PC-9 (cell line): ENCODE measurements around the gene MRPL12. TPM values are rescaled to one million over a fixed set of nuclear protein-coding genes. Genes with fewer than 3 reads are reported as not detected.

Experiments
- BruUV-seq: library from RNA; stranded (reverse); fragments of 400-500 nt; replicated peaks from 2 replicates; lab custom pipeline; 2021; lab: Mats Ljungman, UMichigan
- CTCF ChIA-PET: fragments of 300-600 bp; sonication (Branson Sonifier 250); formaldehyde crosslinking; loops from one replicate; lab custom pipeline; 2022; ENCODE audit warnings: antibody characterized with exemption; lab: Charles Lee
- POLR2A ChIA-PET: fragments of 300-600 bp; sonication (Branson Sonifier 250); formaldehyde crosslinking; loops from one replicate; lab custom pipeline; 2022; ENCODE audit warnings: antibody characterized with exemption; ENCODE audit not compliant: unreplicated experiment; lab: Charles Lee
- DNase-seq, 2 experiments: peaks; one replicate each; pipeline versions ENCODE4 v3.0.0 to v3.0.0-alpha.2; 2015 to 2022; ENCODE audit warnings: mixed read lengths in 1 of 2
- H2AFZ ChIP-seq: fragments of 200-600 bp; sonication (generic); 2 replicates; pipeline ENCODE4 v1.8.1; 2017; ENCODE audit warnings: antibody characterized with exemption
- H3F3A ChIP-seq: fragments of 200-600 bp; sonication (generic); 2 replicates; pipeline ENCODE4 v1.8.1; 2017; ENCODE audit warnings: antibody characterized with exemption, mild to moderate bottlenecking, low read depth; ENCODE audit not compliant: insufficient read depth
- H3K27ac ChIP-seq: fragments of 200-600 bp; sonication (generic); 2 replicates; pipeline ENCODE4 v1.6.1; 2016; ENCODE audit warnings: mixed run types
- H3K27me3 ChIP-seq: fragments of 200-600 bp; sonication (generic); 2 replicates; pipeline ENCODE4 v1.6.1; 2016; ENCODE audit warnings: low read depth, mixed run types; ENCODE audit not compliant: insufficient read depth
- H3K36me3 ChIP-seq: fragments of 200-600 bp; sonication (generic); 2 replicates; pipeline ENCODE4 v1.6.1; 2016; ENCODE audit warnings: low read depth, mixed run types
- H3K4me1 ChIP-seq: fragments of 200-600 bp; sonication (generic); replicated peaks from 2 replicates; pipeline ENCODE4 v1.6.1; 2016; ENCODE audit warnings: mixed run types; ENCODE audit not compliant: insufficient read depth
- H3K4me2 ChIP-seq: fragments of 200-600 bp; sonication (generic); 2 replicates; pipeline ENCODE4 v1.6.1; 2017; ENCODE audit warnings: mixed run types
- H3K4me3 ChIP-seq: fragments of 200-600 bp; sonication (generic); 2 replicates; pipeline ENCODE4 v1.6.1; 2016; ENCODE audit warnings: mixed run types
- H3K79me2 ChIP-seq: fragments of 200-600 bp; sonication (generic); 2 replicates; pipeline ENCODE4 v1.6.1; 2017; ENCODE audit warnings: low read depth, mixed run types
- H3K9me2 ChIP-seq: fragments of 200-600 bp; sonication (generic); 2 replicates; pipeline ENCODE4 v1.8.1; 2017; ENCODE audit warnings: mild to moderate bottlenecking; ENCODE audit not compliant: insufficient read depth
- H3K9me3 ChIP-seq: fragments of 200-600 bp; sonication (generic); 2 replicates; pipeline ENCODE4 v1.8.1; 2016; ENCODE audit warnings: low read depth; ENCODE audit not compliant: insufficient read depth
- H4K20me1 ChIP-seq: fragments of 200-600 bp; sonication (generic); 2 replicates; pipeline ENCODE4 v1.8.1; 2017; ENCODE audit not compliant: insufficient read depth
- CTCF ChIP-seq: fragments of 200-600 bp; sonication (generic); conservative IDR thresholded peaks from 2 replicates; pipeline ENCODE4 v1.6.1; 2017; ENCODE audit warnings: mixed run types, antibody characterized with exemption, mild to moderate bottlenecking, moderate library complexity
- EZH2 ChIP-seq: fragments of 200-600 bp; sonication (generic); IDR thresholded peaks from 2 replicates; pipeline ENCODE4 v1.8.0; 2017; ENCODE audit warnings: antibody characterized with exemption, low read depth
- intact Hi-C: fragments of 100-400 bp; cut with micrococcal nuclease; formaldehyde crosslinking; loops from one replicate; pipeline ENCODE4 v1.10.0; 2022; ENCODE audit not compliant: unreplicated experiment
- total RNA-seq: library from RNA; stranded (reverse); gene quantifications from 2 replicates; pipeline ENCODE4 v1.2.3, GENCODE V29; 2021

MRPL12 gene
- total RNA-seq, 1 experiment from 2014 or later, result 98.6 TPM

DNA sequence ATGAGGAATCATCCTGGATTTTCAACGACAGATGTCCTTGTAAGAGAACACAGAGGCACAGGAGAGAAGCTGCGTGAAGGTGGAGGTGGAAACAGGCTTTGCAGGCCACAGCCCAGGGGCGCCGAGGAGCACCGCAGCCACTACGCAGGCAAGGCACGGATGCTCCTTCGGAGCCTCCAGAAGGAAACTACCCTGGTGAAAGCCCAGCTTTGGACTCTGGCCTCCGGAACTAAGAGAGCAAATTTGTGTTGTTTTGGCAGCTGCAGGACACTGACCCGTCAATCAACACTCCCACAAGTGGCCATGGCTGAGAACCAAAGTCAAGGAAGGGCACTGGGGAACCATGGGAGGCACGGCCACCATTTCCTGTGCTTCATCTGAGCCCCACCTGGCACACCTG is 23.0 kb upstream of the MRPL12 start:
- Histone ChIP-seq H3K9me3 (no peaks in the 10 kb centered on the region), H3K4me2 (no peak overlapping the region), H4K20me1 (peaks cover under 1% of the 10 kb centered on the region), H3K9me2 (no peaks in the 10 kb centered on the region), H2AFZ (no peak overlapping the region), H3F3A (peaks cover 10% of the 10 kb centered on the region; the same call in 1 of the 2 replicates), H3K4me3 (no peak overlapping the region), H3K4me1 (peaks cover under 1% of the 10 kb centered on the region; the same call in 1 of the 2 replicates), H3K27me3 (no peaks in the 10 kb centered on the region), H3K79me2 (peaks cover 32% of the 10 kb centered on the region), H3K27ac (no peak overlapping the region), H3K36me3 (no peaks in the 10 kb centered on the region)
- BruUV-seq, result no TSS peak
- no peak for TF ChIP-seq EZH2
- TF ChIP-seq CTCF, result no peak
- ChIA-PET CTCF (no interaction called here), POLR2A (no interaction called here)
- intact Hi-C loops, result loop anchor here (5.0 kb wide), 2 partner anchors 43 to 342 kb away; partner anchors contain the start of genes CENPX, LRRC45, NPLOC4 and TSPAN10
- no peak for DNase-seq

DNA sequence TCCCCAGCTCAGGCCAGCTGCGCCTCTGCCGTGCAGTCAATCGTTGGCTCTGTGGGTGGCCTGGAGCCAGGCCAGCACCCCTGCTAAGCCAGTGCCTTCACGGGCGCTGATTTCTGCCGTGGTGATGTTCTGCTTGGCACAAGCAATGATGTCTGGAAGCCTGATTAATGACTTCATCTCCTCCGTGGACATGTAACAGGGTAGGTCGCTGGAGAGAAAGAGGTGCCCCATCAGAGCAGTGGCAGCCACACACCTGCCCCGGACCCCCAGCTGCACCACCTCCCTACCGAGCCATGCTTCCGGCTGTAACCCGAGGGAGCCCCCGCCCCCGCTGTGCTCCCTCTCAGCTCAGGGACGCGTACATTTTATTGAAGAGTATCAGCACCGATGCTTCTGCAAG is 21.5 kb upstream of the MRPL12 start:
- H3K36me3 ChIP-seq, result no peaks in the 10 kb centered on the region
- TF ChIP-seq CTCF (no peak), EZH2 (no peak)
- intact Hi-C loops, result loop anchor here (5.0 kb wide), 2 partner anchors 44 to 341 kb away; partner anchors contain the start of genes CENPX, LRRC45, NPLOC4 and TSPAN10
- H4K20me1 ChIP-seq, result peaks cover 13% of the 10 kb centered on the region
- no peak for DNase-seq
- H3K4me2 ChIP-seq, result no peak overlapping the region
- H3K4me3 ChIP-seq, result no peak overlapping the region
- H3K27me3 ChIP-seq, result no peaks in the 10 kb centered on the region
- BruUV-seq, result no TSS peak
- H3K9me2 ChIP-seq, result no peaks in the 10 kb centered on the region
- peaks cover 11% of the 10 kb centered on the region; the same call in 1 of the 2 replicates for H3F3A ChIP-seq
- no peak overlapping the region for H2AFZ ChIP-seq
- peaks cover 5% of the 10 kb centered on the region for H3K4me1 ChIP-seq
- POLR2A ChIA-PET, result interaction anchor here (0.5 kb wide), 1 partner anchor 44 kb away, joined by 7 read pairs; no protein-coding TSS in a partner anchor
- CTCF ChIA-PET, result no interaction called here
- H3K9me3 ChIP-seq, result no peaks in the 10 kb centered on the region
- peaks cover 47% of the 10 kb centered on the region for H3K79me2 ChIP-seq
- no peak overlapping the region for H3K27ac ChIP-seq

- no TSS peak for BruUV-seq
- Histone ChIP-seq H3K27me3 (no peaks in the 10 kb centered on the region), H3K9me2 (no peaks in the 10 kb centered on the region), H3K4me2 (peak overlapping the region; percentile 84), H3K4me3 (peak overlapping the region; percentile 93), H4K20me1 (peaks cover 13% of the 10 kb centered on the region), H2AFZ (no peak overlapping the region), H3K36me3 (no peaks in the 10 kb centered on the region), H3K4me1 (peaks cover 5% of the 10 kb centered on the region), H3K9me3 (no peaks in the 10 kb centered on the region), H3F3A (peaks cover 11% of the 10 kb centered on the region; the same call in 1 of the 2 replicates), H3K79me2 (peaks cover 55% of the 10 kb centered on the region), H3K27ac (no peak overlapping the region)
- no peak for TF ChIP-seq EZH2
- TF ChIP-seq CTCF, result no peak
- DNase-seq, result no peak
- POLR2A ChIA-PET, result interaction anchor here (0.7 kb wide), 2 partner anchors 16 to 116 kb away, joined by 3 read pairs; no protein-coding TSS in a partner anchor
- intact Hi-C loops, result loop anchor here (5.0 kb wide), 2 partner anchors 45 to 340 kb away; partner anchors contain the start of genes CENPX, LRRC45, NPLOC4 and TSPAN10
- CTCF ChIA-PET, result interaction anchor here (0.6 kb wide), 1 partner anchor 85 kb away, joined by 13 read pairs; no protein-coding TSS in a partner anchor
These were observed 20.5 kb upstream of the MRPL12 start for GRCh38 chr17:81682565-81683207.
